ENCODE measurements around the gene ZNF365.
"Not testable (repeated sequence)": the region's sequence is repeated elsewhere in the genome, so short reads cannot be mapped to it uniquely, and the experiment has no call there.

Gene ZNF365

GRCh38 chr10:62373995-62374861, at the start of gene ZNF365:
TSS of gene ZNF365 (plus strand) at chr10:62374369. CDS start at chr10:62376194, 1,825 bp downstream.
- no peak for DNase-seq (ENCODE audit: low read depth)
- peak within 1 kb of the TSS; percentile 54 for H3K4me3 ChIP-seq (ENCODE audit: low read depth, low read length)

GRCh38 chr10:62326176-62326575, 48.0 kb upstream of the ZNF365 start:
- H3K4me3 ChIP-seq (ENCODE audit: low read depth, low read length), result no peak overlapping the region
- DNase-seq (ENCODE audit: low read depth), result no peak

GRCh38 chr10:62327885-62328284, 46.3 kb upstream of the ZNF365 start:
- no peak overlapping the region for H3K4me3 ChIP-seq (ENCODE audit: low read depth, low read length)
- DNase-seq (ENCODE audit: low read depth), result no peak

GRCh38 chr10:62330213-62330612, 44.0 kb upstream of the ZNF365 start:
- no peak overlapping the region for H3K4me3 ChIP-seq (ENCODE audit: low read depth, low read length)
- no peak for DNase-seq (ENCODE audit: low read depth)

GRCh38 chr10:62332406-62332805, 41.8 kb upstream of the ZNF365 start:
- no peak for DNase-seq (ENCODE audit: low read depth)
- no peak overlapping the region for H3K4me3 ChIP-seq (ENCODE audit: low read depth, low read length)

- no peak for DNase-seq (ENCODE audit: low read depth)
- H3K4me3 ChIP-seq (ENCODE audit: low read depth, low read length), result no peak overlapping the region
Observed at GRCh38 chr10:62333135-62333889, 40.9 kb upstream of the ZNF365 start.

- no peak overlapping the region for H3K4me3 ChIP-seq (ENCODE audit: low read depth, low read length)
- DNase-seq (ENCODE audit: low read depth), result no peak
Observed at GRCh38 chr10:62333988-62334682, 40.0 kb upstream of the ZNF365 start.

GRCh38 chr10:62335326-62335725, 38.8 kb upstream of the ZNF365 start:
- no peak for DNase-seq (ENCODE audit: low read depth)
- H3K4me3 ChIP-seq (ENCODE audit: low read depth, low read length), result no peak overlapping the region

- no peak for DNase-seq (ENCODE audit: low read depth)
- no peak overlapping the region for H3K4me3 ChIP-seq (ENCODE audit: low read depth, low read length)
Observed at GRCh38 chr10:62336404-62336803, 37.8 kb upstream of the ZNF365 start.

GRCh38 chr10:62341419-62341818, 32.8 kb upstream of the ZNF365 start:
- no peak overlapping the region for H3K4me3 ChIP-seq (ENCODE audit: low read depth, low read length)
- no peak for DNase-seq (ENCODE audit: low read depth)

- DNase-seq (ENCODE audit: low read depth), result no peak
- H3K4me3 ChIP-seq (ENCODE audit: low read depth, low read length), result no peak overlapping the region
Observed at GRCh38 chr10:62343000-62343399, 31.2 kb upstream of the ZNF365 start.

GRCh38 chr10:62348029-62348428, 26.1 kb upstream of the ZNF365 start:
- no peak overlapping the region for H3K4me3 ChIP-seq (ENCODE audit: low read depth, low read length)
- DNase-seq (ENCODE audit: low read depth), result no peak

GRCh38 chr10:62352356-62352970, 21.7 kb upstream of the ZNF365 start:
- no peak for DNase-seq (ENCODE audit: low read depth)
- H3K4me3 ChIP-seq (ENCODE audit: low read depth, low read length), result no peak overlapping the region

- H3K4me3 ChIP-seq (ENCODE audit: low read depth, low read length), result no peak overlapping the region
- DNase-seq (ENCODE audit: low read depth), result no peak
Observed at GRCh38 chr10:62354916-62355315, 19.3 kb upstream of the ZNF365 start.

- DNase-seq (ENCODE audit: low read depth), result no peak
- H3K4me3 ChIP-seq (ENCODE audit: low read depth, low read length), result no peak overlapping the region
Observed at GRCh38 chr10:62356447-62356846, 17.7 kb upstream of the ZNF365 start.

- H3K4me3 ChIP-seq (ENCODE audit: low read depth, low read length); DNase-seq (ENCODE audit: low read depth): not testable (repeated sequence)
Observed at GRCh38 chr10:62358151-62358550, 16.0 kb upstream of the ZNF365 start.

- no peak for DNase-seq (ENCODE audit: low read depth)
- H3K4me3 ChIP-seq (ENCODE audit: low read depth, low read length), result peak overlapping the region; percentile 54
Observed at GRCh38 chr10:62373639-62373994, 552 bp upstream of the ZNF365 start.

- no peak for DNase-seq (ENCODE audit: low read depth)
- H3K4me3 ChIP-seq (ENCODE audit: low read depth, low read length), result peak overlapping the region; percentile 54
Observed at GRCh38 chr10:62374862-62375710, 917 bp downstream of the ZNF365 start.
